OCI-LY7 (cell line): Measurements from ENCODE around the gene GTF2IRD1. TPM values are rescaled to one million over a fixed set of nuclear protein-coding genes. Genes with fewer than 3 reads are reported as not detected.

Experiments used
- BruUV-seq: library from RNA; stranded (reverse); fragments of 400-500 nt; replicated peaks from 2 replicates; lab custom pipeline; 2021; lab: Mats Ljungman, UMichigan
- CTCF ChIA-PET: fragments of 300-600 bp; sonication (Branson Sonifier 250); formaldehyde crosslinking; loops from one replicate; lab custom pipeline; 2022; ENCODE audit warnings: antibody characterized with exemption; ENCODE audit not compliant: unreplicated experiment; lab: Charles Lee
- POLR2A ChIA-PET: fragments of 300-600 bp; sonication (Branson Sonifier 250); formaldehyde crosslinking; loops from one replicate; lab custom pipeline; 2022; ENCODE audit warnings: antibody characterized with exemption; lab: Charles Lee
- DNase-seq: peaks from one replicate; pipeline ENCODE4 v3.0.0-alpha.2; 2015; ENCODE audit warnings: low spot score
- H2AFZ ChIP-seq: fragments of 200-600 bp; sonication (generic), shearing (Covaris generic); 2 replicates; pipeline ENCODE4 v1.6.1; 2014; ENCODE audit warnings: mild to moderate bottlenecking, antibody characterized with exemption, low read length, moderate library complexity
- H3K27ac ChIP-seq: fragments of 200-600 bp; sonication (generic); 2 replicates; pipeline ENCODE4 v1.5.1; 2014; ENCODE audit warnings: mixed run types, low read depth, mild to moderate bottlenecking, moderate library complexity, low read length, inconsistent platforms; ENCODE audit not compliant: poor library complexity, severe bottlenecking
- H3K36me3 ChIP-seq: fragments of 200-600 bp; sonication (generic); 2 replicates; pipeline ENCODE4 v1.6.1; 2014; ENCODE audit warnings: mild to moderate bottlenecking, antibody characterized with exemption, low read length, moderate library complexity, mixed read lengths; ENCODE audit not compliant: insufficient read depth
- H3K4me1 ChIP-seq: fragments of 200-600 bp; sonication (generic); 2 replicates; pipeline ENCODE4 v1.5.1; 2014; ENCODE audit warnings: mild to moderate bottlenecking, low read length; ENCODE audit not compliant: insufficient read depth, poor library complexity, severe bottlenecking
- H3K4me2 ChIP-seq: fragments of 200-600 bp; sonication (generic); 2 replicates; pipeline ENCODE4 v1.6.1; 2014; ENCODE audit warnings: mild to moderate bottlenecking, low read length
- H3K4me3 ChIP-seq: fragments of 200-600 bp; sonication (generic); 2 replicates; pipeline ENCODE4 v1.5.1; 2014; ENCODE audit warnings: mild to moderate bottlenecking, low read depth, low read length; ENCODE audit not compliant: poor library complexity, severe bottlenecking
- H3K79me2 ChIP-seq: fragments of 200-600 bp; sonication (generic); 2 replicates; pipeline ENCODE4 v1.6.1; 2016; ENCODE audit warnings: low read depth, mild to moderate bottlenecking, low read length, moderate library complexity, mixed read lengths; ENCODE audit not compliant: insufficient read depth
- H3K9me2 ChIP-seq: fragments of 200-600 bp; sonication (generic); 2 replicates; pipeline ENCODE4 v1.6.1; 2016; ENCODE audit warnings: mild to moderate bottlenecking, low read length, mixed read lengths; ENCODE audit not compliant: insufficient read depth
- H3K9me3 ChIP-seq: fragments of 200-600 bp; sonication (generic); 2 replicates; pipeline ENCODE4 v1.6.1; 2014; ENCODE audit warnings: mild to moderate bottlenecking, mixed run types, low read length, mixed read lengths
- H4K20me1 ChIP-seq: fragments of 200-600 bp; sonication (generic); 2 replicates; pipeline ENCODE4 v1.6.1; 2014; ENCODE audit warnings: mild to moderate bottlenecking, antibody characterized with exemption, low read length, moderate library complexity, mixed read lengths; ENCODE audit not compliant: insufficient read depth
- CTCF ChIP-seq: fragments of 200-600 bp; sonication (generic); conservative IDR thresholded peaks from 2 replicates; pipeline ENCODE4 v1.5.1; 2014; ENCODE audit warnings: mild to moderate bottlenecking, antibody characterized with exemption, low read length, moderate library complexity, mixed read lengths
- EZH2phosphoT487 ChIP-seq: fragments of 200-600 bp; sonication (generic); IDR thresholded peaks from 2 replicates; pipeline ENCODE4 v1.6.1; 2018; ENCODE audit warnings: low read depth, borderline replicate concordance, mild to moderate bottlenecking, mixed run types, antibody characterized with exemption, low read length, moderate library complexity, mixed read lengths
- intact Hi-C: fragments of 100-400 bp; cut with micrococcal nuclease; formaldehyde crosslinking; loops from one replicate; pipeline ENCODE4 v1.10.0; 2022; ENCODE audit not compliant: unreplicated experiment
- total RNA-seq, 2 experiments: library from RNA; depleted of rRNA in 1 of 2; stranded (reverse); fragments of >200 nt in 1 of 2; shearing (Covaris generic) in 1 of 2; gene quantifications; 2 replicates each; pipeline ENCODE4 v1.2.3, GENCODE V29; 2014 to 2022

GTF2IRD1 gene
- total RNA-seq, 2 experiments from 2014 or later = 4.4 to 34.3 TPM

GRCh38 chr7:74462707-74463100, 9.0 kb downstream of the GTF2IRD1 start:
- Histone ChIP-seq H3K79me2 (no peaks in the 10 kb centered on the region), H3K4me1 (peaks cover 43% of the 10 kb centered on the region), H3K4me2 (no peak overlapping the region), H3K27ac (no peak overlapping the region), H2AFZ (no peak overlapping the region), H3K4me3 (no peak overlapping the region), H3K36me3 (no peaks in the 10 kb centered on the region), H3K9me3 (no peaks in the 10 kb centered on the region), H3K9me2 (no peaks in the 10 kb centered on the region), H4K20me1 (no peaks in the 10 kb centered on the region)
- TF ChIP-seq EZH2phosphoT487 (no peak), CTCF (no peak)
- no peak for DNase-seq
- BruUV-seq = no TSS peak
- intact Hi-C loops = loop anchor here (10.0 kb wide), 1 partner anchor 248 kb away; the partner anchor contains the start of gene LAT2
- ChIA-PET POLR2A (interaction anchor here (0.6 to 1.2 kb wide), 3 partner anchors 37 to 757 kb away, joined by 3 to 4 read pairs (median 3); no protein-coding TSS in a partner anchor), CTCF (interaction anchor here (0.5 kb wide), 1 partner anchor 57 kb away, joined by 8 read pairs; no protein-coding TSS in a partner anchor)

DNA sequence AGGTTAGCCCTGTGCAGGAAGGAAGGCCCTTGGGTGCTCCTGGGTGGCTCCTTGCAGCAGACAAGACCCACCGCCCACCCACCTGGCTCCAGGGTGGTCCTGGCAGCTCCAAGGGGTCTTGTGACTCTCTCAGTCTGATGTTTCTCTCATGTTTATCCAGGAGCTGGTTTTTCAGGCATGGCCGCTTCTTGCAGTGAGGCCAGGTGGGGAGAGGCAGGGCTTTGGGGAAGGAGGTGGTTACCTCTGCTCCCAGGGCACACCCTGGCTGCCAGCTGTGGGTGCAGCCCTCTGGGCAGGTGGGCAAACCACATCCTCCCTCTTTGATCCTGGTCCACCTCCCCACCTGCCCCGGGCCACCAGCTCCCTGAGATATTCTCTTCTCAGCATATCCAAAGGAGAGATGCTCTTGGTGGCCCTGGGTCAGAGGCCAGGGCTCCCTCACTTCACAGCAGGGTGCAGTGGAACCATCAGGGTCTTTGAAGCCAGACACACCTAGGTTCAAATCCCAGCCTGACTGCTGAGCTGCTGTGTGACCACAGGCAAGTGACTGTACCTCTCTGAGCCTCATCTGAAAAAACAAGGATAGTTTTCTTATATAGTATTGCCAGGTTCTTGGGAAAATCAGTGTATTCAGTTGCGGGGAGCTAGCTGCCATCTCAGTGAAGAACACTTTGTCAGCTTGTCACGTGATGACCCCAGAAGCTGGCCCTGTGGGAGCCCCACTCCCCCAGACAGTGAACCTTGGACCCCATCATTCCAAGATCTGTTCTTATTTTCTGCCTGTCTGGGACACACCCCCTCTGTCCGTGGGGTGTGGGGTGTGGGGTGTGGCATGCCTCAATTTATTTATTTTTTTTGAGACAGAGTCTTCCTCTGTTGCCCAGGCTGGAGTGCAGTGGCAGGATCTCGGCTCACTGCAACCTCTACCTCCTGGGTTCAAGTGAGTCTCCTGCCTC, 11.5 kb downstream of the GTF2IRD1 start:
- no peaks in the 10 kb centered on the region for H3K9me2 ChIP-seq
- H3K4me1 ChIP-seq = peaks cover 47% of the 10 kb centered on the region
- ChIA-PET POLR2A (interaction anchor here (0.6 to 1.4 kb wide), 5 partner anchors 8 to 103 kb away, joined by 3 to 7 read pairs (median 3); no protein-coding TSS in a partner anchor), CTCF (interaction anchor here (0.6 to 1.1 kb wide), 2 partner anchors 13 to 15 kb away, joined by 3 read pairs; no protein-coding TSS in a partner anchor)
- no peaks in the 10 kb centered on the region for H3K36me3 ChIP-seq
- peak overlapping the region; percentile 7; the same call in 1 of the 2 replicates for H3K4me2 ChIP-seq
- H3K27ac ChIP-seq = no peak overlapping the region
- intact Hi-C loops = loop anchor here (1.0 to 10.0 kb wide), 4 partner anchors 10 to 363 kb away; partner anchors contain the start of gene LAT2
- H2AFZ ChIP-seq = no peak overlapping the region
- no peaks in the 10 kb centered on the region for H3K79me2 ChIP-seq
- no peaks in the 10 kb centered on the region for H4K20me1 ChIP-seq
- TF ChIP-seq CTCF = no peak
- TF ChIP-seq EZH2phosphoT487 = no peak
- H3K4me3 ChIP-seq = no peak overlapping the region
- no peaks in the 10 kb centered on the region for H3K9me3 ChIP-seq
- peak; percentile 75 for DNase-seq
- BruUV-seq = no TSS peak
